K562 (cell line): Measurements from ENCODE around the gene SLC39A11. TPM values are rescaled to one million over a fixed set of nuclear protein-coding genes. Genes with fewer than 3 reads are reported as not detected.

ENCODE experiments used
- CC2D1A ChIP-seq: fragments of 450-650 bp; IDR thresholded peaks from 2 replicates; pipeline ENCODE4 v1.6.1; 2017; ENCODE audit warnings: mild to moderate bottlenecking
- FOSL1 ChIP-seq: fragments of 200-800 bp; sonication (Bioruptor generic); conservative IDR thresholded peaks from 2 replicates; pipeline ENCODE4 v1.6.1; 2016; ENCODE audit warnings: missing genetic modification characterization, missing compliant biosample characterization
- ILK ChIP-seq: fragments of 450-650 bp; IDR thresholded peaks from 2 replicates; pipeline ENCODE4 v1.6.1; 2016; ENCODE audit warnings: missing genetic modification characterization, low read depth, mild to moderate bottlenecking, missing compliant biosample characterization, moderate library complexity, borderline replicate concordance
- PRDM10 ChIP-seq: fragments of 450-650 bp; IDR thresholded peaks from 2 replicates; pipeline ENCODE4 v1.6.1; 2018; ENCODE audit not compliant: partially characterized antibody
- RBFOX2 ChIP-seq: fragments of 200-400 bp; formaldehyde crosslinking; IDR thresholded peaks from 2 replicates; pipeline ENCODE4 v1.6.1; 2017; ENCODE audit warnings: low read depth, mild to moderate bottlenecking, low read length, moderate library complexity
- SMC3 ChIP-seq: conservative IDR thresholded peaks from 2 replicates; pipeline ENCODE4 v1.6.1; 2011; ENCODE audit warnings: low read depth, low read length, improper control_type of control experiment; ENCODE audit not compliant: insufficient read depth
- ZNF253 ChIP-seq: fragments of 250-450 bp; sonication (Bioruptor Pico); conservative IDR thresholded peaks from 2 replicates; pipeline ENCODE4 v1.6.1; 2021; ENCODE audit warnings: mild to moderate bottlenecking
- ZNF398 ChIP-seq: fragments of 250-450 bp; sonication (Bioruptor Pico); IDR thresholded peaks from 2 replicates; pipeline ENCODE4 v1.8.0; 2021; ENCODE audit warnings: moderate library complexity, mild to moderate bottlenecking, inconsistent platforms
- polyA plus RNA-seq, 8 experiments: library from polyadenylated mRNA; depleted of rRNA in 4 of 8; stranded (reverse) in 5 of 8; unstranded in 3 of 8; fragments of >200 nt; fragmentation: Nextera tagmentation in 2 of 8; fragmentation: Illumina TruSeq in 1 of 8; extraction: Ambion mirVana in 2 of 8; extraction: Trizol in 1 of 8; gene quantifications; 2 replicates each; pipeline versions ENCODE4 v1.2.1 to v1.2.3, GENCODE V29; 2011 to 2014; ENCODE audit warnings: inconsistent platforms in 1 of 8, missing spikeins in 1 of 8
- total RNA-seq, 7 experiments: library from RNA; depleted of rRNA in 6 of 7; stranded (reverse); fragments of >200 nt in 6 of 7; fragmentation: Illumina TruSeq in 2 of 7; extraction: Trizol in 2 of 7; gene quantifications; 2 replicates each; pipeline versions ENCODE4 v1.2.1 to v1.2.3, GENCODE V29; 2011 to 2021; ENCODE audit warnings: low replicate concordance in 1 of 7
- TF ChIP-seq, protein P1 (sequence below): sonication (generic); IDR thresholded peaks from 2 replicates; pipeline ENCODE4 v1.6.1; 2016
- TF ChIP-seq, protein P2 (sequence below): fragments of 250-450 bp; sonication (Bioruptor Pico); IDR thresholded peaks from 2 replicates; pipeline ENCODE4 v1.5.0; 2021; ENCODE audit warnings: mild to moderate bottlenecking, borderline replicate concordance
- TF ChIP-seq, protein P3 (sequence below): fragments of 250-450 bp; sonication (Bioruptor Pico); IDR thresholded peaks from 2 replicates; pipeline ENCODE4 v1.4.0; 2020; ENCODE audit warnings: mild to moderate bottlenecking, moderate library complexity, borderline replicate concordance

SLC39A11 gene
- total and polyA plus RNA-seq, 9 of the 15 experiments (the other 6 are each of a cell fraction or from before 2014, with no cell fraction given), result 10.5 to 26.4 (median 13.4) TPM

- TF ChIP-seq ZNF398 (no peak), FOSL1 (tag) (no peak), PRDM10 (no peak), RBFOX2 (no peak), ILK (tag) (no peak), ZNF253 (CRISPR knock-in tag) (no peak), SMC3 (peak; percentile 64), CC2D1A (0 out of 2 replicates have a peak, but pooled peaks have one; percentile 17)
- TF ChIP-seq, protein P1, sequence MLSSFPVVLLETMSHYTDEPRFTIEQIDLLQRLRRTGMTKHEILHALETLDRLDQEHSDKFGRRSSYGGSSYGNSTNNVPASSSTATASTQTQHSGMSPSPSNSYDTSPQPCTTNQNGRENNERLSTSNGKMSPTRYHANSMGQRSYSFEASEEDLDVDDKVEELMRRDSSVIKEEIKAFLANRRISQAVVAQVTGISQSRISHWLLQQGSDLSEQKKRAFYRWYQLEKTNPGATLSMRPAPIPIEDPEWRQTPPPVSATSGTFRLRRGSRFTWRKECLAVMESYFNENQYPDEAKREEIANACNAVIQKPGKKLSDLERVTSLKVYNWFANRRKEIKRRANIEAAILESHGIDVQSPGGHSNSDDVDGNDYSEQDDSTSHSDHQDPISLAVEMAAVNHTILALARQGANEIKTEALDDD, result peak; percentile 19; the same call in 1 of the 2 replicates
- TF ChIP-seq, protein P2, sequence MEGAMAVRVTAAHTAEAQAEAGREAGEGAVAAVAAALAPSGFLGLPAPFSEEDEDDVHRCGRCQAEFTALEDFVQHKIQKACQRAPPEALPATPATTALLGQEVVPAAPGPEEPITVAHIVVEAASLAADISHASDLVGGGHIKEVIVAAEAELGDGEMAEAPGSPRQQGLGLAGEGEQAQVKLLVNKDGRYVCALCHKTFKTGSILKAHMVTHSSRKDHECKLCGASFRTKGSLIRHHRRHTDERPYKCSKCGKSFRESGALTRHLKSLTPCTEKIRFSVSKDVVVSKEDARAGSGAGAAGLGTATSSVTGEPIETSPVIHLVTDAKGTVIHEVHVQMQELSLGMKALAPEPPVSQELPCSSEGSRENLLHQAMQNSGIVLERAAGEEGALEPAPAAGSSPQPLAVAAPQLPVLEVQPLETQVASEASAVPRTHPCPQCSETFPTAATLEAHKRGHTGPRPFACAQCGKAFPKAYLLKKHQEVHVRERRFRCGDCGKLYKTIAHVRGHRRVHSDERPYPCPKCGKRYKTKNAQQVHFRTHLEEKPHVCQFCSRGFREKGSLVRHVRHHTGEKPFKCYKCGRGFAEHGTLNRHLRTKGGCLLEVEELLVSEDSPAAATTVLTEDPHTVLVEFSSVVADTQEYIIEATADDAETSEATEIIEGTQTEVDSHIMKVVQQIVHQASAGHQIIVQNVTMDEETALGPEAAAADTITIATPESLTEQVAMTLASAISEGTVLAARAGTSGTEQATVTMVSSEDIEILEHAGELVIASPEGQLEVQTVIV (CRISPR knock-in tag), result no peak
- TF ChIP-seq, protein P3, sequence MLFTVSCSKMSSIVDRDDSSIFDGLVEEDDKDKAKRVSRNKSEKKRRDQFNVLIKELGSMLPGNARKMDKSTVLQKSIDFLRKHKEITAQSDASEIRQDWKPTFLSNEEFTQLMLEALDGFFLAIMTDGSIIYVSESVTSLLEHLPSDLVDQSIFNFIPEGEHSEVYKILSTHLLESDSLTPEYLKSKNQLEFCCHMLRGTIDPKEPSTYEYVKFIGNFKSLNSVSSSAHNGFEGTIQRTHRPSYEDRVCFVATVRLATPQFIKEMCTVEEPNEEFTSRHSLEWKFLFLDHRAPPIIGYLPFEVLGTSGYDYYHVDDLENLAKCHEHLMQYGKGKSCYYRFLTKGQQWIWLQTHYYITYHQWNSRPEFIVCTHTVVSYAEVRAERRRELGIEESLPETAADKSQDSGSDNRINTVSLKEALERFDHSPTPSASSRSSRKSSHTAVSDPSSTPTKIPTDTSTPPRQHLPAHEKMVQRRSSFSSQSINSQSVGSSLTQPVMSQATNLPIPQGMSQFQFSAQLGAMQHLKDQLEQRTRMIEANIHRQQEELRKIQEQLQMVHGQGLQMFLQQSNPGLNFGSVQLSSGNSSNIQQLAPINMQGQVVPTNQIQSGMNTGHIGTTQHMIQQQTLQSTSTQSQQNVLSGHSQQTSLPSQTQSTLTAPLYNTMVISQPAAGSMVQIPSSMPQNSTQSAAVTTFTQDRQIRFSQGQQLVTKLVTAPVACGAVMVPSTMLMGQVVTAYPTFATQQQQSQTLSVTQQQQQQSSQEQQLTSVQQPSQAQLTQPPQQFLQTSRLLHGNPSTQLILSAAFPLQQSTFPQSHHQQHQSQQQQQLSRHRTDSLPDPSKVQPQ (CRISPR knock-in tag), result no peak
These were observed 106.4 kb downstream of the SLC39A11 start (continued) for GRCh38 chr17:72985882-72986720.
